GM12872 (cell line): Measurements from ENCODE around the gene MCU.

Experiments used
- CTCF ChIP-seq: IDR thresholded peaks from 3 replicates; pipeline ENCODE4 v1.5.1; 2011; ENCODE audit warnings: low read depth, mild to moderate bottlenecking, low read length, moderate library complexity; ENCODE audit not compliant: insufficient read depth

The MCU gene

GRCh38 chr10:72673280-72673679 is 18.7 kb upstream of the MCU start:
- no peak for TF ChIP-seq CTCF

GRCh38 chr10:72679838-72680241 is 12.1 kb upstream of the MCU start:
- TF ChIP-seq CTCF, result no peak

- no peak for TF ChIP-seq CTCF
Measured at GRCh38 chr10:72682638-72683037, 9.3 kb upstream of the MCU start.

- no peak for TF ChIP-seq CTCF
Measured at GRCh38 chr10:72685264-72685921, 6.5 kb upstream of the MCU start.

GRCh38 chr10:72687035-72687434 is 4.9 kb upstream of the MCU start:
- no peak for TF ChIP-seq CTCF

GRCh38 chr10:72688208-72688651 is 3.7 kb upstream of the MCU start:
- TF ChIP-seq CTCF, result no peak

GRCh38 chr10:72689660-72690059 is 2.3 kb upstream of the MCU start:
- no peak for TF ChIP-seq CTCF
